ENCODE measurements around the gene HLA-DQB1. TPM values are rescaled to one million over a fixed set of nuclear protein-coding genes. Genes with fewer than 3 reads are reported as not detected.

HLA-DQB1 gene
- total RNA-seq, 3 donors from 2014 or later (not counting 1 experiment from before 2014, with no cell fraction given) = 24.8 to 97.3 (median 25.5) TPM

- peaks cover 6 to 17% of the 10 kb centered on the region in 2 donors for H3K27me3 Mint-ChIP-seq (ENCODE audit: low read depth in 2 of 2)
- H3K4me3 Mint-ChIP-seq = no peak overlapping the region
- Histone ChIP-seq H3K27ac (ENCODE audit: low read length) (no peak overlapping the region), H3K9me3 (ENCODE audit: control insufficient read depth, insufficient read depth, low read length) (no peaks in the 10 kb centered on the region), H3K36me3 (ENCODE audit: control insufficient read depth, insufficient read depth, low read length) (no peaks in the 10 kb centered on the region), H3K27me3 (ENCODE audit: control insufficient read depth, insufficient read depth, low read length) (no peaks in the 10 kb centered on the region), H3K4me3 (ENCODE audit: low read length) (no peak overlapping the region), H3K4me1 (ENCODE audit: control insufficient read depth, insufficient read depth, low read length) (peaks cover 4% of the 10 kb centered on the region)
- ATAC-seq (no peak), DNase-seq (no peak)
- H3K9me3 Mint-ChIP-seq = no peaks in the 10 kb centered on the region
- no peaks in the 10 kb centered on the region for H3K36me3 Mint-ChIP-seq
- peaks cover 27 to 40% of the 10 kb centered on the region in 2 donors for H3K4me1 Mint-ChIP-seq
- intact Hi-C loops (cut with micrococcal nuclease) = no loop called here
- peak overlapping the region in 1 of 2 donors; percentile 74 for H3K27ac Mint-ChIP-seq
- 65% methylated on average over 4 of the region's 6 CpGs for WGBS (ENCODE audit: insufficient coverage)
- TF ChIP-seq CTCF (IDR thresholded peaks at IDR 0.05) = no peak
These were observed 25.3 kb downstream of the HLA-DQB1 start for GRCh38 chr6:32641122-32641521.

- DNase-seq (no peak), ATAC-seq (no peak)
- H3K4me3 ChIP-seq (ENCODE audit: low read length) = no peak overlapping the region
- H3K36me3 ChIP-seq (ENCODE audit: control insufficient read depth, insufficient read depth, low read length) = no peaks in the 10 kb centered on the region
- no peak overlapping the region for H3K27ac ChIP-seq (ENCODE audit: low read length)
- intact Hi-C loops (cut with micrococcal nuclease) = no loop called here
- Mint-ChIP-seq H3K9me3 (no peaks in the 10 kb centered on the region), H3K36me3 (no peaks in the 10 kb centered on the region), H3K27me3 (ENCODE audit: low read depth in 2 of 2) (peaks cover 12 to 13% of the 10 kb centered on the region in 2 donors), H3K4me3 (no peak overlapping the region), H3K27ac (peak overlapping the region in 1 of 2 donors; percentile 29), H3K4me1 (peaks cover 27 to 40% of the 10 kb centered on the region in 2 donors)
- no peaks in the 10 kb centered on the region for H3K27me3 ChIP-seq (ENCODE audit: control insufficient read depth, insufficient read depth, low read length)
- no peak for TF ChIP-seq CTCF (IDR thresholded peaks at IDR 0.05)
- H3K4me1 ChIP-seq (ENCODE audit: control insufficient read depth, insufficient read depth, low read length) = peaks cover 4% of the 10 kb centered on the region
- WGBS (ENCODE audit: insufficient coverage) = 5% methylated on average over 7 of the region's 8 CpGs
- H3K9me3 ChIP-seq (ENCODE audit: control insufficient read depth, insufficient read depth, low read length) = no peaks in the 10 kb centered on the region
These were observed 26.7 kb downstream of the HLA-DQB1 start for GRCh38 chr6:32639440-32640394.

GRCh38 chr6:32638532-32639219, 27.8 kb downstream of the HLA-DQB1 start:
- Histone ChIP-seq H3K36me3 (ENCODE audit: control insufficient read depth, insufficient read depth, low read length) (no peaks in the 10 kb centered on the region), H3K4me3 (ENCODE audit: low read length) (no peak overlapping the region), H3K27ac (ENCODE audit: low read length) (no peak overlapping the region), H3K27me3 (ENCODE audit: control insufficient read depth, insufficient read depth, low read length) (no peaks in the 10 kb centered on the region), H3K4me1 (ENCODE audit: control insufficient read depth, insufficient read depth, low read length) (peaks cover 4% of the 10 kb centered on the region), H3K9me3 (ENCODE audit: control insufficient read depth, insufficient read depth, low read length) (no peaks in the 10 kb centered on the region)
- WGBS (ENCODE audit: insufficient coverage) = 40% methylated on average over 2 of the region's 9 CpGs
- Mint-ChIP-seq H3K27ac (peak overlapping the region in 1 of 2 donors; percentile 78), H3K4me3 (no peak overlapping the region), H3K27me3 (ENCODE audit: low read depth in 2 of 2) (peaks cover 16 to 17% of the 10 kb centered on the region in 2 donors), H3K9me3 (no peaks in the 10 kb centered on the region), H3K4me1 (peaks cover 27 to 40% of the 10 kb centered on the region in 2 donors), H3K36me3 (no peaks in the 10 kb centered on the region)
- TF ChIP-seq CTCF (IDR thresholded peaks at IDR 0.05) = no peak
- DNase-seq (no peak), ATAC-seq (no peak)
- intact Hi-C loops (cut with micrococcal nuclease) = no loop called here
